HS-5 (cell line): Measurements from ENCODE around the gene PLB1.
"Not testable (repeated sequence)": the region's sequence is repeated elsewhere in the genome, so short reads cannot be mapped to it uniquely, and the experiment has no call there.

ENCODE experiments used
- DNase-seq: peaks from one replicate; pipeline ENCODE4 v3.0.0-alpha.2; 2012; ENCODE audit warnings: low read depth

PLB1 gene

GRCh38 chr2:28648671-28649395 lies 153.0 kb downstream of the PLB1 start:
- DNase-seq = no peak

- DNase-seq = no peak
These were observed 153.8 kb downstream of the PLB1 start for GRCh38 chr2:28649481-28650265.

GRCh38 chr2:28650266-28650584 lies 154.4 kb downstream of the PLB1 start:
- no peak for DNase-seq

GRCh38 chr2:28652217-28652616 lies 156.4 kb downstream of the PLB1 start:
- no peak for DNase-seq

GRCh38 chr2:28653892-28654662 lies 158.2 kb downstream of the PLB1 start:
- DNase-seq = no peak

- no peak for DNase-seq
These were observed 158.9 kb downstream of the PLB1 start for GRCh38 chr2:28654663-28655320.

GRCh38 chr2:28656937-28657615 lies 161.2 kb downstream of the PLB1 start:
- no peak for DNase-seq

- DNase-seq = no peak
These were observed 162.5 kb downstream of the PLB1 start for GRCh38 chr2:28658369-28658768.

- DNase-seq = no peak
These were observed 163.3 kb downstream of the PLB1 start for GRCh38 chr2:28659127-28659526.

- no peak for DNase-seq
These were observed 165.7 kb downstream of the PLB1 start for GRCh38 chr2:28661589-28662001.

- DNase-seq = no peak
These were observed 166.2 kb downstream of the PLB1 start for GRCh38 chr2:28662044-28662443.

- DNase-seq = no peak
These were observed 166.8 kb downstream of the PLB1 start for GRCh38 chr2:28662468-28663181.

- DNase-seq = no peak
These were observed 167.5 kb downstream of the PLB1 start for GRCh38 chr2:28663359-28663758.

- no peak for DNase-seq
These were observed 168.4 kb downstream of the PLB1 start for GRCh38 chr2:28664120-28664842.

GRCh38 chr2:28665041-28665704 lies 169.3 kb downstream of the PLB1 start:
- DNase-seq = no peak

- not testable (repeated sequence) for DNase-seq
These were observed 170.0 kb downstream of the PLB1 start for GRCh38 chr2:28665811-28666377.

- DNase-seq = no peak
These were observed 170.8 kb downstream of the PLB1 start for GRCh38 chr2:28666496-28667184.

GRCh38 chr2:28667261-28667660 lies 171.4 kb downstream of the PLB1 start:
- no peak for DNase-seq
